GM19468 (cell line): ENCODE results near the gene PRRG2.

ENCODE experiments used
- ATAC-seq: cut with Tn5 transposase; IDR thresholded peaks from one replicate; pipeline ENCODE4 v1.9.1; 2021; ENCODE audit warnings: mild to moderate bottlenecking, moderate library complexity, moderate number of reproducible peaks; ENCODE audit not compliant: unreplicated experiment; ENCODE audit errors: extremely low read depth

PRRG2 gene

GRCh38 chr19:49556412-49557398 lies 24.4 kb upstream of the PRRG2 start:
- no peak for ATAC-seq

- no peak for ATAC-seq
Measured at GRCh38 chr19:49557641-49558325, 23.3 kb upstream of the PRRG2 start.

GRCh38 chr19:49558591-49558990 lies 22.5 kb upstream of the PRRG2 start:
- ATAC-seq, result no peak

- no peak for ATAC-seq
Measured at GRCh38 chr19:49559443-49559842, 21.7 kb upstream of the PRRG2 start.

- ATAC-seq, result no peak
Measured at GRCh38 chr19:49559928-49560327, 21.2 kb upstream of the PRRG2 start.

- no peak for ATAC-seq
Measured at GRCh38 chr19:49560358-49560900, 20.7 kb upstream of the PRRG2 start.

- no peak for ATAC-seq
Measured at GRCh38 chr19:49564616-49565045, 16.5 kb upstream of the PRRG2 start.

- ATAC-seq, result no peak
Measured at GRCh38 chr19:49565261-49565660, 15.9 kb upstream of the PRRG2 start.

- ATAC-seq, result no peak
Measured at GRCh38 chr19:49566302-49566701, 14.8 kb upstream of the PRRG2 start.

GRCh38 chr19:49567861-49568441 lies 13.2 kb upstream of the PRRG2 start:
- no peak for ATAC-seq

- no peak for ATAC-seq
Measured at GRCh38 chr19:49570138-49570856, 10.8 kb upstream of the PRRG2 start.

GRCh38 chr19:49570997-49571676 lies 10.0 kb upstream of the PRRG2 start:
- no peak for ATAC-seq

- ATAC-seq, result no peak
Measured at GRCh38 chr19:49573009-49573408, 8.1 kb upstream of the PRRG2 start.

- ATAC-seq, result no peak
Measured at GRCh38 chr19:49573425-49573824, 7.7 kb upstream of the PRRG2 start.

GRCh38 chr19:49574206-49574755 lies 6.8 kb upstream of the PRRG2 start:
- ATAC-seq, result no peak

- ATAC-seq, result no peak
Measured at GRCh38 chr19:49579193-49579592, 1.9 kb upstream of the PRRG2 start.

GRCh38 chr19:49579947-49580263 lies 1.2 kb upstream of the PRRG2 start:
- ATAC-seq, result no peak

- ATAC-seq, result peak; percentile 58
Measured at GRCh38 chr19:49580264-49581006, 681 bp upstream of the PRRG2 start, which contains the start of gene NOSIP. Gene NOSIP (minus strand): TSS chr19:49580556. CDS start chr19:49560691, 19,865 bp downstream.

GRCh38 chr19:49583239-49583638 lies 2.1 kb downstream of the PRRG2 start:
- ATAC-seq, result no peak
